NCI-H748 (cell line): ENCODE results near the gene MRNIP.
"Not testable (repeated sequence)": the region's sequence is repeated elsewhere in the genome, so short reads cannot be mapped to it uniquely, and the experiment has no call there.

ENCODE experiments used
- DNase-seq: peaks from one replicate; lab custom pipeline; 2025; ENCODE audit not compliant: unreplicated experiment; lab: John Stamatoyannopoulos, UW

Gene MRNIP

GRCh38 chr5:179794575-179794974, 64.0 kb downstream of the MRNIP start:
- DNase-seq, result no peak

- DNase-seq, result no peak
Measured at GRCh38 chr5:179794171-179794570, 64.4 kb downstream of the MRNIP start.

- no peak for DNase-seq
Measured at GRCh38 chr5:179793468-179794139, 65.0 kb downstream of the MRNIP start, which contains the start of gene LTC4S. Gene LTC4S (plus strand): TSS chr5:179793986. CDS start chr5:179794081, 95 bp downstream.

GRCh38 chr5:179792612-179793467, 65.8 kb downstream of the MRNIP start:
- no peak for DNase-seq

GRCh38 chr5:179791881-179792611, 66.6 kb downstream of the MRNIP start:
- DNase-seq, result no peak

- not testable (repeated sequence) for DNase-seq
Measured at GRCh38 chr5:179789278-179789677, 69.3 kb downstream of the MRNIP start.

- DNase-seq, result no peak
Measured at GRCh38 chr5:179788193-179788854, 70.3 kb downstream of the MRNIP start.
